ENCODE results near the gene NANOS2.

The NANOS2 gene

DNA sequence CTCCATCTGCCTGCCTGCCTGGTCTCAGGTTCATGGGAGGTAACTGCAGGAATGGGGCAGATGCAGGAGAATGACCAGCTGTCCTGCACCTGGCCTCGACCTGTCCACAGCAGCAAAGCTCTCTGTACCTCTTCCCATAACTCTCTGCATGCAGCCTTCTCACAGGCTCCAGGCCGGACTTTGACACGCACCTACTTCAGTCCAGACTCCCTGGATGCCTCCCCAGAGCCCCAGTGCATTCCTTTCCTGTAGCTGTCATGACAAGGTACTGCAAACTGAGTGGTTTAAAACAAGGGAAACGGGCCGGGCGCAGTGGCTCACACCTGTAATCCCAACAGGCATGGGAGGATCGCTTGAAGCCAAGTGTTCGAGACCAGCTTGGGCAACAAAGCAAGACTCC is 3.3 kb downstream of the NANOS2 start:
- TF ChIP-seq, protein P1, sequence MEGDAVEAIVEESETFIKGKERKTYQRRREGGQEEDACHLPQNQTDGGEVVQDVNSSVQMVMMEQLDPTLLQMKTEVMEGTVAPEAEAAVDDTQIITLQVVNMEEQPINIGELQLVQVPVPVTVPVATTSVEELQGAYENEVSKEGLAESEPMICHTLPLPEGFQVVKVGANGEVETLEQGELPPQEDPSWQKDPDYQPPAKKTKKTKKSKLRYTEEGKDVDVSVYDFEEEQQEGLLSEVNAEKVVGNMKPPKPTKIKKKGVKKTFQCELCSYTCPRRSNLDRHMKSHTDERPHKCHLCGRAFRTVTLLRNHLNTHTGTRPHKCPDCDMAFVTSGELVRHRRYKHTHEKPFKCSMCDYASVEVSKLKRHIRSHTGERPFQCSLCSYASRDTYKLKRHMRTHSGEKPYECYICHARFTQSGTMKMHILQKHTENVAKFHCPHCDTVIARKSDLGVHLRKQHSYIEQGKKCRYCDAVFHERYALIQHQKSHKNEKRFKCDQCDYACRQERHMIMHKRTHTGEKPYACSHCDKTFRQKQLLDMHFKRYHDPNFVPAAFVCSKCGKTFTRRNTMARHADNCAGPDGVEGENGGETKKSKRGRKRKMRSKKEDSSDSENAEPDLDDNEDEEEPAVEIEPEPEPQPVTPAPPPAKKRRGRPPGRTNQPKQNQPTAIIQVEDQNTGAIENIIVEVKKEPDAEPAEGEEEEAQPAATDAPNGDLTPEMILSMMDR (conservative IDR thresholded peaks at IDR 0.05) = no peak
- H3K27ac ChIP-seq = no peak overlapping the region

GRCh38 chr19:45908956-45909355 is 5.6 kb downstream of the NANOS2 start:
- H3K27ac ChIP-seq = no peak overlapping the region
- TF ChIP-seq, protein P1 (conservative IDR thresholded peaks at IDR 0.05) = no peak

DNA sequence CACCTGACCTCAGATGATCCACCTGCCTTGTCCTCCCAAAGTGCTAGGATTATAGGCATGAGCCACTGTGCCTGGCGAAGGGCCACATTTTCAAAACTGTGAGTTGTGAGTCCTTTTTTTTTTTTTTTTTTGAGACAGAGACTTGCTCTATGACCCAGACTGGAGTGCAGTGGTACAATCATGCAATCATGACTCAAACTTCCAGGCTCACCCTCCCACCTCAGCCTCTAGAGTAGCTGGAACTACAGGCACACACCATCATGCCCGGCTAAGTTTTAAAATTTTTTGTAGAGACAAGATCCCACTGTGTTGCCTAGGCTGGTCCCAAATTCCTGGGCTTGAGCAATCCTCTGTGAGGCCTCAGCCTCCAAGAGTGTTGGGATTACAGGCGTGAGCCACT is 8.4 kb downstream of the NANOS2 start:
- no peak overlapping the region for H3K27ac ChIP-seq
- TF ChIP-seq, protein P1 (conservative IDR thresholded peaks at IDR 0.05) = no peak

DNA sequence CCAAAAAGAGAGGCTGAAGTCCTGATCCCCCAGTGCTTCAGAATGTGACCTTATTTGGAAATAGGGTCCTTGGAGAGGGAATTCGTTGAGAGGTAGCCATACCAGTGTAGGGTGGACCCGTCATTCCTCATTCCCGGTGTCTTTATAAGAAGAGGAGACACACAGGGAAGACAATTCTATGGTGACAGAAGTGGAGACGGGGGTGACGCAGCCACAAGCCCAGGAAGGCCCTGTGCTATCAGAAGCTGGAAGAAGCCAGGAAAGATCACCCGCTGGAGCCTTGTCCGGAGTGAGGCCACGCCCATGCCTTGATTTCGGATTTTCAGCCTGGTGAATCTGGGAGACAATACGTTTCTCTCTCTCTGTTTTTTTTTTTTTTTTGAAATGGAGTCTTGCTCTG is 9.6 kb downstream of the NANOS2 start:
- no peak overlapping the region for H3K27ac ChIP-seq
- TF ChIP-seq, protein P1 (conservative IDR thresholded peaks at IDR 0.05) = no peak

- TF ChIP-seq, protein P1 (conservative IDR thresholded peaks at IDR 0.05) = no peak
- H3K27ac ChIP-seq = peak overlapping the region; percentile 82
These were observed 11.6 kb downstream of the NANOS2 start for GRCh38 chr19:45902651-45903625.

- TF ChIP-seq, protein P1 (conservative IDR thresholded peaks at IDR 0.05) = no peak
- H3K27ac ChIP-seq = peak within 1 kb of the TSS; percentile 82
These were observed 12.5 kb downstream of the NANOS2 start, which contains the start of gene MYPOP for GRCh38 chr19:45901912-45902650. Gene MYPOP, minus strand, starts transcription at chr19:45902613. Its CDS starts 840 bp downstream, at chr19:45901773.

DNA sequence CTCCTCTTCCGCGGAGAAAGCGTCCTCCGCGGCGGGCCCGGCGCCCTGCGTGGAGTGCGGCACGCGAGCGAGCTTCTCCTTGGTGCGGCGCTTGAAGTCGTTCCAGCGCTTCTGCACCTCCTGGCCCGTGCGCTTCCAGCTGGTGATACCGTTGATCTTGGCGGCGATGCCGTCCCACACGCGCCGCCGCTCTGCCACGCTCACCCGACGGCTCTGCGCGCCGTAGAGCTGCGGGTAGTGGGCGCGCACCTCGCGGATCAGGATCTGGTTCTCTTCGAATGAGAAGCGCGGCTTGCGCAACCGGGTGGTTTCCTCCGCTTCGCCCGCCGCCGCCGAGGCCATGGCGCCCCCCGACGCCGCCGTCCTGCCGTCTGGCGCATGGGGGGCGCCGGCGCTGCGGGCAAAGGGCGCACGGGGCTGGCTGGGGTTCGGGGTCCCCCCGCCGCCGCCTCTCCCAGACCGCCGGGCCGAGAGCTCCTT is 13.1 kb downstream of the NANOS2 start:
- H3K27ac ChIP-seq = peak overlapping the region; percentile 82; the same call in 1 of the 2 replicates
- TF ChIP-seq, protein P1 (conservative IDR thresholded peaks at IDR 0.05) = no peak
